ENCODE data around the gene SFSWAP. TPM values are rescaled to one million over a fixed set of nuclear protein-coding genes. Genes with fewer than 3 reads are reported as not detected.

SFSWAP gene
- total and polyA plus RNA-seq, 2 of the 8 experiments (the other 6 are each of a cell fraction or from before 2014, with no cell fraction given) = 36.5 to 49.5 TPM

DNA sequence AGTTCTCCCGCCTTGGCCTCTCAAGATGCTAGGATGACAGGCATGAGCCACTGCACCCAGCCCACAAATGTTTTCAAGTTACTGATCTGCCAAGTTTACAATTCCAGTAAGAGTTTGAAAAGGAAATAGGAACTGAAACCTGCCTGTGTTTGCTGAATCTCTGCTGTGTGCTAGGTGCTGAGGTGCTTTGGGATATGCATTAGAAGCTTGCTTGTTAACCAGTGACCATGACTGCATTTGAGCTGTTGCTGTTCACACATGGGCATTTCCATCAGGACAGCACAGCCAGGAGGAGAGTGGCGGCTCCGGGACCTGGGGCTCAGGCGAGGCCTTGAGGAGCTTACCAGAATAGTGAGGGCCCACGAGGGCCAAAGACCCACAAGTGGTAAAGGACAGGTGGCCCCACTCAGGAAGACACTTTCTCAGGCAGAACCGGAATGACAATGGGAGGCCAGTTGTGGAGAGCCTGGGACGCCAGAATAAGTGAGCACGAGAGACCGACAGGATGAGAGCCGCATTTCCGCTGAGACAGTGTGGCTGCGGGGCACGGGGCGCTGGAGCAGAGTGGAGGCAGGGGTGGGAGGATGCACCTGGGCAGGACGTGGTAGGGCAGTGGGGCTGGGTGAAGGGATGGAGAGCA lies 62.8 kb downstream of the SFSWAP start:
- peak overlapping the region; percentile 12 for H3K4ac ChIP-seq (replicated peaks; ENCODE audit: insufficient read length, low read depth, low read length)
- no peak overlapping the region for H2AFZ ChIP-seq (ENCODE audit: low read length)
- H3K18ac ChIP-seq (ENCODE audit: extremely low read depth, low read length) = 0 out of 2 replicates have a peak overlapping the region, but pooled peaks have one; percentile 57
- no peak overlapping the region for H4K5ac ChIP-seq (ENCODE audit: insufficient read length, low read depth, low read length)
- FAIRE-seq (no peak), DNase-seq (ENCODE audit: low read depth in 1 of 2, low spot score in 2 of 2) (no peak)
- H3K27ac ChIP-seq (ENCODE audit: low read depth, low read length) = no peak overlapping the region
- no peaks in the 10 kb centered on the region for H3K9me3 ChIP-seq (ENCODE audit: insufficient read depth in 2 of 2, low read depth in 1 of 2, low read length in 1 of 2)
- H4K20me1 ChIP-seq (replicated peaks in 1 of 2; ENCODE audit: control insufficient read depth in 1 of 2, insufficient read depth in 2 of 2, low read length in 2 of 2) = no peaks in the 10 kb centered on the region
- no peak overlapping the region for H3K9ac ChIP-seq (replicated peaks in 1 of 4; ENCODE audit: extremely low read depth in 1 of 4, low read depth in 3 of 4, low read length in 3 of 4)
- peak overlapping the region; percentile 82; the same call in 1 of the 2 replicates for H2BK5ac ChIP-seq (ENCODE audit: low read depth, low read length)
- WGBS, 2 experiments (ENCODE audit: extremely low coverage in 1 of 2, insufficient coverage in 1 of 2, insufficient read length in 1 of 2, insufficient replicate concordance in 2 of 2, low coverage in 1 of 2, low lambda C conversion rate in 2 of 2, missing lambda C conversion rate in 1 of 2) = 55% methylated on average over 15 of the region's 15 CpGs; no CpG with 5 or more reads in 1 of the 2 experiments
- 0 out of 2 replicates have a peak overlapping the region, but pooled peaks have one; percentile 33 for H2BK12ac ChIP-seq (ENCODE audit: low read depth, low read length)
- H3K4me3 ChIP-seq (ENCODE audit: extremely low read depth in 1 of 4, insufficient read depth in 2 of 4, low read depth in 3 of 4, low read length in 4 of 4) = no peak overlapping the region
- H2AK5ac ChIP-seq (ENCODE audit: low read depth, low read length) = no peak overlapping the region
- CTCF ChIA-PET (ENCODE audit: partially characterized antibody) = interaction anchor here (0.8 to 4.1 kb wide), 4 partner anchors 9 to 658 kb away, joined by 3 to 25 read pairs (median 10); no protein-coding TSS in a partner anchor
- peak overlapping the region; percentile 14 to 36; a peak in 3 of 4 replicates for H3K4me2 ChIP-seq (ENCODE audit: insufficient read depth in 1 of 2, low read depth in 2 of 2, low read length in 2 of 2)
- H3K27me3 ChIP-seq (replicated peaks in 1 of 4; ENCODE audit: control insufficient read depth in 3 of 4, extremely low read depth in 1 of 4, insufficient read depth in 3 of 4, low read length in 3 of 4) = no peaks in the 10 kb centered on the region
- H3K79me1 ChIP-seq (ENCODE audit: low read depth, low read length) = no peaks in the 10 kb centered on the region
- H2BK15ac ChIP-seq (ENCODE audit: low read length) = no peak overlapping the region
- peaks cover 9 to 28% (median 18%) of the 10 kb centered on the region in 4 experiments for H3K4me1 ChIP-seq (replicated peaks in 1 of 4; ENCODE audit: control insufficient read depth in 3 of 4, insufficient read depth in 4 of 4, low read length in 3 of 4)
- H2BK120ac ChIP-seq (replicated peaks; ENCODE audit: low read depth, low read length) = no peak overlapping the region
- peak overlapping the region; percentile 69; the same call in 1 of the 2 replicates for H4K8ac ChIP-seq (ENCODE audit: extremely low read depth, insufficient read depth, low read length)
- POLR2A ChIA-PET (ENCODE audit: partially characterized antibody) = interaction anchor here (1.0 to 1.7 kb wide), 5 partner anchors 12 to 96 kb away, joined by 3 to 5 read pairs (median 3); no protein-coding TSS in a partner anchor
- peak overlapping the region; percentile 62; the same call in 1 of the 2 replicates for H2BK20ac ChIP-seq (ENCODE audit: low read length)
- H4K91ac ChIP-seq (replicated peaks; ENCODE audit: insufficient read length, low read length) = peak overlapping the region; percentile 5
- H3K23me2 ChIP-seq (ENCODE audit: low read depth, low read length) = no peaks in the 10 kb centered on the region
- no peak overlapping the region for H3K23ac ChIP-seq (ENCODE audit: insufficient read length)
- no peaks in the 10 kb centered on the region for H3K79me2 ChIP-seq (ENCODE audit: control insufficient read depth in 1 of 2, insufficient read depth in 2 of 2, low read length in 2 of 2)
- peaks cover 0 to 17% (median 10%) of the 10 kb centered on the region in 4 experiments; a peak in 7 of 8 replicates for H3K36me3 ChIP-seq (ENCODE audit: control insufficient read depth in 2 of 4, insufficient read depth in 4 of 4, low read length in 3 of 4)
- TF ChIP-seq HDAC2 (IDR thresholded peaks at IDR 0.05; ENCODE audit: borderline replicate concordance in 1 of 2, low read depth in 2 of 2, low read length in 2 of 2) (0 out of 4 replicates have a peak, but pooled peaks of 1 of the 2 experiments have one; percentile 39), KDM4A (IDR thresholded peaks at IDR 0.05; ENCODE audit: low read depth, low read length, severe bottlenecking) (no peak), GTF2F1 (IDR thresholded peaks at IDR 0.05; ENCODE audit: borderline replicate concordance, low read depth, low read length) (no peak), BCL11A (IDR thresholded peaks at IDR 0.05; ENCODE audit: low read depth in 2 of 2, low read length in 2 of 2) (no peak), ZNF274 (IDR thresholded peaks at IDR 0.05; ENCODE audit: borderline replicate concordance, extremely low read depth, low read length) (no peak), JUND (IDR thresholded peaks at IDR 0.05; ENCODE audit: low read length) (no peak), CREB1 (IDR thresholded peaks at IDR 0.05) (no peak)
- TF ChIP-seq, protein P1, sequence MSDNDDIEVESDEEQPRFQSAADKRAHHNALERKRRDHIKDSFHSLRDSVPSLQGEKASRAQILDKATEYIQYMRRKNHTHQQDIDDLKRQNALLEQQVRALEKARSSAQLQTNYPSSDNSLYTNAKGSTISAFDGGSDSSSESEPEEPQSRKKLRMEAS (IDR thresholded peaks at IDR 0.05) = peak; percentile 31; the same call in 1 of the 2 replicates
- no peak overlapping the region for H3K56ac ChIP-seq (replicated peaks; ENCODE audit: insufficient read length, low read depth, low read length)
- no peak overlapping the region for H3K14ac ChIP-seq (ENCODE audit: insufficient read length)
